ENCODE results near the gene TECTA. TPM values are rescaled to one million over a fixed set of nuclear protein-coding genes. Genes with fewer than 3 reads are reported as not detected.
"Not testable (repeated sequence)": the region's sequence is repeated elsewhere in the genome, so short reads cannot be mapped to it uniquely, and the experiment has no call there.

TECTA gene
- polyA plus RNA-seq, 2 donors: 0.09 to 0.22 TPM

DNA sequence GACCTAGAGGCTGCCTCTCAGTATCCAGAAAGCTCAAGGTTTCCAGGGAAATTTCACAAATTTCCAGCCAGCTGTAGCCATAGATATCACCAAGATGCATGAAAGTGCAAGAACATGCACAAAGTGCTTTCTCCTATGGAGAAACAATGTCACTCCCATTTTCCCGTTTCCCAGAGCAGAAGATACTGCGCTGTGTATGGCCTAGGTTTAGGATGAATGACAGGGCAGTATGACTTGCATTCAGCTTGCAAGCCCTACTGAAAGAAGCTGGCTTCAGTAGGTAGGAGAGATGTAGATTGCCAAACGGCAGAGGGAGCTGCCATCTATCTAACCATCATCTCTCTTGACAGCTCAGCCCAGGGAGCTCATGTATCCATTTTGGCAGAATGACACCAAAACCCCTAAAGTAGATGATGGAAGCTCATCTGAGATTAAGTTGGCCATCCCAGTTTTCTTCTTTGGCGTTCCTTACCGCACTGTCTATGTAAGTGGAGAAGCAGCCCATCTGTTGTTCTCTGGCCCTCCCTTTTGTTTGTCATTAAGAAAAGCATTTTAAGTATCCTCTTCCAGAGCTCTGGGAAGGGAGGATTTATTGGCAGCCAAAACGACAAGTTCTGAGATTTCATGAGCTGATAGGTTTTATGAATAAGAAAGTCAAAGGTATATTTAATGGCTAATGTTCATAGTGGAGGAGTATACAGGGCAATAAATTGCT is 4.6 kb downstream of the TECTA start:
- no peak overlapping the region for H3K27ac ChIP-seq (ENCODE audit: low read depth in 2 of 2, low read length in 1 of 2)
- H3K4me3 ChIP-seq (ENCODE audit: low read depth in 1 of 2, low read length in 2 of 2): no peak overlapping the region
- H3K9me3 ChIP-seq (ENCODE audit: control insufficient read depth in 2 of 2, insufficient read depth in 1 of 2, low read depth in 1 of 2, low read length in 1 of 2): no peaks in the 10 kb centered on the region
- H3K27me3 ChIP-seq (ENCODE audit: control insufficient read depth in 1 of 2, insufficient read depth in 2 of 2, low read length in 2 of 2): no peaks in the 10 kb centered on the region
- WGBS, 2 donors: 76 to 81% methylated on average over 6 of the region's 6 CpGs
- H3K36me3 ChIP-seq (ENCODE audit: control insufficient read depth in 2 of 2, insufficient read depth in 2 of 2, low read length in 1 of 2): no peaks in the 10 kb centered on the region
- peaks cover 0 to 2% of the 10 kb centered on the region in 2 donors for H3K4me1 ChIP-seq (ENCODE audit: control insufficient read depth in 2 of 2, insufficient read depth in 2 of 2, low read length in 1 of 2)

DNA sequence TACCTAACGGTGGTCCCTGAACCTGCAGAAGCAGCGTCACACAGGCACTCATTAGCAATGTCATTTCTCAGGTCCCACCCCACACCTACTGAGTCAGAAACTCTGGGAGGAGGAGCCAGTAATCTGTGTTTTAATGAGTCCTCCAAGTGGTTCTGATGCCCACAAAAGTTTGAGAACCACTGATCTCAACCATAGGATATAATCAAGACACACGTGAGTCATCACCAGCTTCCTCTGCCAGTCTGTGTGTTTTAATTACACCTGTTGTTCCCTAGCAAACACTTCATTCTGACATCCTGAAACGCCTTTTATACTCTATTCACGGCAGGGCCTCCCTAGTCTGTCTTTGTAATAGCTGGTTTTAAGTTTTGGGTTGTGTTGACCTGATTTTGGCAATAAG is 5.8 kb downstream of the TECTA start:
- no peak overlapping the region for H3K27ac ChIP-seq (ENCODE audit: low read depth in 2 of 2, low read length in 1 of 2)
- H3K27me3 ChIP-seq (ENCODE audit: control insufficient read depth in 1 of 2, insufficient read depth in 2 of 2, low read length in 2 of 2): no peaks in the 10 kb centered on the region
- 69 to 81% methylated on average over 5 of the region's 5 CpGs for WGBS, 2 donors
- no peak overlapping the region for H3K4me3 ChIP-seq (ENCODE audit: low read depth in 1 of 2, low read length in 2 of 2)
- no peaks in the 10 kb centered on the region for H3K36me3 ChIP-seq (ENCODE audit: control insufficient read depth in 2 of 2, insufficient read depth in 2 of 2, low read length in 1 of 2)
- H3K4me1 ChIP-seq (ENCODE audit: control insufficient read depth in 2 of 2, insufficient read depth in 2 of 2, low read length in 1 of 2): peaks cover 0 to 2% of the 10 kb centered on the region in 2 donors
- no peaks in the 10 kb centered on the region for H3K9me3 ChIP-seq (ENCODE audit: control insufficient read depth in 2 of 2, insufficient read depth in 1 of 2, low read depth in 1 of 2, low read length in 1 of 2)

DNA sequence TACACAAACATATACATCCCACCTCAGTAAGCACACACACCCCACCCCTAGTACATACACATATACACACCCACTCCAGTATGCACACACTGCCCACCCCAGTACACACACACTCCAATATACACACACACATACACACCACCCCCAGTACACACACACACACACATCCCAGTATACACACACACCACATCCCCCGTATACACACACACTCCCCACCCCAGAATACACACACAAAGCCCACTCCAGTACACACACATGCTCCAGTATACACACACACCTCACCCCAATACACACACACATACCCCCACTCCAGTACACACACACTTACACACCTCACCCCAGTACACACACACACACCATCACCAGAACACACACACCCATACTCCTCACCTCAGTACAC is 7.4 kb downstream of the TECTA start:
- H3K27me3 ChIP-seq (ENCODE audit: control insufficient read depth in 1 of 2, insufficient read depth in 2 of 2, low read length in 2 of 2): no peaks in the 10 kb centered on the region
- WGBS, 2 donors: 41 to 100% methylated on average over 1 of the region's 1 CpG
- no peak overlapping the region for H3K27ac ChIP-seq (ENCODE audit: low read depth in 2 of 2, low read length in 1 of 2)
- no peaks in the 10 kb centered on the region for H3K9me3 ChIP-seq (ENCODE audit: control insufficient read depth in 2 of 2, insufficient read depth in 1 of 2, low read depth in 1 of 2, low read length in 1 of 2)
- H3K4me3 ChIP-seq (ENCODE audit: low read depth in 1 of 2, low read length in 2 of 2): no peak overlapping the region
- peaks cover 0 to 2% of the 10 kb centered on the region in 2 donors for H3K4me1 ChIP-seq (ENCODE audit: control insufficient read depth in 2 of 2, insufficient read depth in 2 of 2, low read length in 1 of 2)
- no peaks in the 10 kb centered on the region for H3K36me3 ChIP-seq (ENCODE audit: control insufficient read depth in 2 of 2, insufficient read depth in 2 of 2, low read length in 1 of 2)

DNA sequence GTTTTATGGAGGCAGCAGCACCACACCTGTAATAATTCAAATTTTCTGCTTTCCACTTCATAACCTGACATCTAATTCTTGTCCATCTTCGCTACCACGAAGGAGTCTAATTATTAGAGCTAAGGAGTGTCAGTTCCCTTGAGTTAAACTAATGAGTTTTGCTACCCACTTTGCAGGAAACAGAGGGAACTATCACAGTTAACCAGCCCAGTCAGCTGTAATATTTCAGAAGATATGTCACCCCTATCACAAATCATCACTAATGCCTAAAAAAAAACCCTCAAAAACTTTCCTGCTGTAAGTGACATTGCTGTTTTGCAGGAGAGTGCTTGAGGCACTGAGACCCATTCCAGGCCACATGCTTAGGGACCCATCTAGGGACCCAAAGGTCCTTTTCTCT is 8.4 kb downstream of the TECTA start:
- Histone ChIP-seq H3K27me3 (ENCODE audit: control insufficient read depth in 1 of 2, insufficient read depth in 2 of 2, low read length in 2 of 2) (no peaks in the 10 kb centered on the region), H3K4me3 (ENCODE audit: low read depth in 1 of 2, low read length in 2 of 2) (no peak overlapping the region), H3K36me3 (ENCODE audit: control insufficient read depth in 2 of 2, insufficient read depth in 2 of 2, low read length in 1 of 2) (no peaks in the 10 kb centered on the region), H3K4me1 (ENCODE audit: control insufficient read depth in 2 of 2, insufficient read depth in 2 of 2, low read length in 1 of 2) (peaks cover 0 to under 1% of the 10 kb centered on the region in 2 donors), H3K27ac (ENCODE audit: low read depth in 2 of 2, low read length in 1 of 2) (no peak overlapping the region), H3K9me3 (ENCODE audit: control insufficient read depth in 2 of 2, insufficient read depth in 1 of 2, low read depth in 1 of 2, low read length in 1 of 2) (no peaks in the 10 kb centered on the region)
- WGBS, 2 donors: 84 to 90% methylated on average over 2 of the region's 2 CpGs

DNA sequence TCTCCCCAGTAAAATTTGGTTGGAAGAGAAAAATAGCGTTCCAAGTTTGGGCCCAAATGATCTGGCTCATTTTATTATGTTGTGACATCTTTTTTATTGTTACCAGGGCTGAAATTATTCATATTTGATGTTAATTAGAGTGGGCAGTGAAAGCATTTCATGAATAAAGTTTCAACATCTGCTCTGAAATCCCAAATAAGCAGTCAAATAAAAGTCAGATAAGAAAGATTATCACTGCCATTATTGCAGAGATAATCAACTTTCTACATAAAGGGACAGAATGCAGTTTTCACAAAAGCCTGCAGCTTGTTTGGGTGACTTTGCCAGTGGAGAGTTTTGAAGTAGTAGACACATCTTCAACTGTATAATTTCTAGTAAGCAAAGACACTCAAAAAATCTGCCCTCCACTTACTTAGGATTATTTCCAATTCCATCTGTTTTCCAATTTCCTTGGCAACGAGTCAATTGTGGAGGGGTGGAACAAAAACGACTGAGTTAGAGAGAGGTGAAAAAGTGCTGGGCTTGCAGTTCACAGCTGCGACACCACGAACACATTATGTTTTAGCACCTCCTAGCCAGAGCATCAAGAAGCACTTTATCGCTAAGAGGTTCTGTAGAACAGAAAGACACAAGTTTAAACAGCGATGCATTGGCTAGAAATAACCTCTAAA is 9.0 kb downstream of the TECTA start:
- 67 to 70% methylated on average over 7 of the region's 7 CpGs for WGBS, 2 donors
- no peaks in the 10 kb centered on the region for H3K9me3 ChIP-seq (ENCODE audit: control insufficient read depth in 2 of 2, insufficient read depth in 1 of 2, low read depth in 1 of 2, low read length in 1 of 2)

DNA sequence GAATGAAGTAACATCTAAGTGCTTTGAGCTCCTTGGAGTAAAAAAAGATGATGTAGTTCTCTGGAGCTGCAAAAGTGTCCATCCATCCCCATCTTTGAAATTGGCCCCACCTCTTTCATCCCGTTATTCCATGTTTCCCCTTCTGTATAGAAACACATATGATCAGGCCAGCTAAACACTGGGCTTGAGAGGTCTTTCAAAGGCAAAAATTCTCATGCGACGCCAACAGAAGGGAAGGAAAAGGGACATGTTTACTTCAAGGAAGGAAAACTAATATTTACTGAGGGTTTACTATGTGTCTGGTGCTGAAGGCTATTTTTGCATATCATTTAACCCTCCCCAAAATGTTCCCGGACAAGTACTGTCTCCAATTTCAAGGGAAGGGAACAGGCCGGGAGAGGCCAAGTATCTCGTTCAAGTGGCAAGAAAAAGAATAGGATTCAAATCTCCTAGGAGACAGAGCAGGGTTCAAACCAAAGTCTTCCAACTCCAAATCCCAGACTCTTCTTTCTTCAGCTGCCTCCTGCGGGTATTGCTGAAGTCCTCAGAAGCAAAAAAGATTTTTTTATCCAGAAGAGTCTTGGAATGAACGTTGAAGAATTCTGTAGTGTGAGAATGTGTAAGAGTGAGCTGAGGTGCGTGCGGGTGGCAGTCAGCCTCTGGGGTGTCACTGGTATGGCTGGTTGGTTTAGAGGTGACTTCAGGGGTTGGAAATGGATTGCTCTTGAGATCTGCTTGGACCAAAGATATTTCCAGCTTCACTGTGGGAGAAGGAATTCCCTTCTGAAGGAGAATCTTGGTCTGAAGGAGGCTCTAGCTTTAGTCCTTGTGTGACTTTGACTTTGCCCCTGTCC is 10.1 kb downstream of the TECTA start:
- Histone ChIP-seq H3K36me3 (ENCODE audit: control insufficient read depth in 2 of 2, insufficient read depth in 2 of 2, low read length in 1 of 2) (no peaks in the 10 kb centered on the region), H3K4me3 (ENCODE audit: low read depth in 1 of 2, low read length in 2 of 2) (no peak overlapping the region), H3K27ac (ENCODE audit: low read depth in 2 of 2, low read length in 1 of 2) (no peak overlapping the region), H3K27me3 (ENCODE audit: control insufficient read depth in 1 of 2, insufficient read depth in 2 of 2, low read length in 2 of 2) (no peaks in the 10 kb centered on the region), H3K9me3 (ENCODE audit: control insufficient read depth in 2 of 2, insufficient read depth in 1 of 2, low read depth in 1 of 2, low read length in 1 of 2) (no peaks in the 10 kb centered on the region), H3K4me1 (ENCODE audit: control insufficient read depth in 2 of 2, insufficient read depth in 2 of 2, low read length in 1 of 2) (no peaks in the 10 kb centered on the region)
- 74 to 79% methylated on average over 10 of the region's 10 CpGs for WGBS, 2 donors

More for the DNA sequence above, 9.0 kb downstream of the TECTA start:
- Histone ChIP-seq H3K4me3 (ENCODE audit: low read depth in 1 of 2, low read length in 2 of 2) (no peak overlapping the region), H3K27me3 (ENCODE audit: control insufficient read depth in 1 of 2, insufficient read depth in 2 of 2, low read length in 2 of 2) (no peaks in the 10 kb centered on the region), H3K27ac (ENCODE audit: low read depth in 2 of 2, low read length in 1 of 2) (no peak overlapping the region), H3K36me3 (ENCODE audit: control insufficient read depth in 2 of 2, insufficient read depth in 2 of 2, low read length in 1 of 2) (no peaks in the 10 kb centered on the region), H3K4me1 (ENCODE audit: control insufficient read depth in 2 of 2, insufficient read depth in 2 of 2, low read length in 1 of 2) (no peaks in the 10 kb centered on the region)

DNA sequence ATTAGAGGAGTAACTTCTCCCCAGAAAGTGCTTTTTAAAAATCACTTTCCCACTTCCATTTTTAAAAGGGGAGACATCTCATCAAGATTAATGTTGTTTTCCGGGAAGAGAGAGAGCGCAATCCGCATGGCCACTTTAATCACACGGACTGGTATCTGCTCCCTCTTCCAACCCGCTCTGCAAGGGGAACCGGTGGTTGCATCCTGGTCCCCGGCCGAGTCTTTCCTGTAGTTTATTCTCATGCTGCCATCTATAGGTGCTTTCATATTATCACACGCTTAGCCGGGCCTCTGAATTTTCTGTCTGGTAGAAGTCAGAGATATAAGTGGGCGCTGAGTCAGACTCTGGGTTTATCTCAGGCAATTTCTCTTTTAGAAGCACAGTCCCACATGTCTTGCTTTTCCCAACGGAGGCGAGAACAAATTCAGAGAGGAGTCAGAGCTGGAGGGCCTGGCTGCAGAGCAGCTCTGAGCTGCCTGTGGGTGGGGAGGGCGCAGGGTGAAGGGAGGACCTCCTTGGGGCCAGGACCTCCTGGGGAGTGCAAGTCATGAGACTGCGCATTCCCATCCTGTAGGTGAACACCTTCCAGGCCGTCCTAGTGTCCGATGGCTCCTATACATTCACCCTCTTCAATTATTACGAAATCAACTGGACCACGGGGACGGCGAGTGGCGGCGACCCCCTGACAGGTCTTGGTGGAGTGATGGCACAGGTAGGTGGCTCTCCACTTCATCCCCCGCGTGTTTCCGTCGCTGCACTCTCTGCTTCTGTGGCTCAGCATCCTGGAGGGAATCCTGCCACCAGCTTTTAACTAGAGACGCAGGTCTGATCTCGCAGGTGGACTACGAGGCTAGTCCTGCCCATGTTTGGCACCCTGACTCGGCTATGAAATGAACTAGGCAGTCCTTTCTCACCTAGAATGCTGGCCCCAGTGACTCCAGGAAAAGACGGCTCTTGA is 11.7 kb downstream of the TECTA start:
- no peak overlapping the region for H3K27ac ChIP-seq (ENCODE audit: low read depth in 2 of 2, low read length in 1 of 2)
- H3K4me1 ChIP-seq (ENCODE audit: control insufficient read depth in 2 of 2, insufficient read depth in 2 of 2, low read length in 1 of 2): no peaks in the 10 kb centered on the region
- no peaks in the 10 kb centered on the region for H3K27me3 ChIP-seq (ENCODE audit: control insufficient read depth in 1 of 2, insufficient read depth in 2 of 2, low read length in 2 of 2)
- 47 to 51% methylated on average over 32 of the region's 32 CpGs for WGBS, 2 donors
- no peak overlapping the region for H3K4me3 ChIP-seq (ENCODE audit: low read depth in 1 of 2, low read length in 2 of 2)
- no peaks in the 10 kb centered on the region for H3K36me3 ChIP-seq (ENCODE audit: control insufficient read depth in 2 of 2, insufficient read depth in 2 of 2, low read length in 1 of 2)
- H3K9me3 ChIP-seq (ENCODE audit: control insufficient read depth in 2 of 2, insufficient read depth in 1 of 2, low read depth in 1 of 2, low read length in 1 of 2): no peaks in the 10 kb centered on the region

DNA sequence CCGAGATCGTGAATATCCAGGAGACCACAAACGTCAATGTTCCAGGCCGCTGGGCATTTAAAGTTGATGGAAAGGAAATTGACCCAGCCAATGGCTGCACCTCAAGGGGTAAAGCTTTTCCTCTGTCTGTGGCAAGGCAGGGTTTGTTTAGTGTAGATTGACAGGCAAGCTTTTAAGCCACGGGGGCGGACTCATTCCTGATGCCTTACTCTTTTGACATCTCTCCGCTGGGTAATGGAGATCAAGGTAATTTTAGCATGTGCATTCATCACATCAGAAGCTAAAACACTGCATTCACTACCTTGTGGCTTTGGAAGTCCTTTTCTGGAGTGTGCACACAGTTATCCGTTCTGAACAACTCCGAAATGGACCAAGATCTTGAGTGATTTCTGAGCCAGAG is 12.6 kb downstream of the TECTA start:
- H3K36me3 ChIP-seq (ENCODE audit: control insufficient read depth in 2 of 2, insufficient read depth in 2 of 2, low read length in 1 of 2): no peaks in the 10 kb centered on the region
- 72 to 78% methylated on average over 9 of the region's 9 CpGs for WGBS, 2 donors
- H3K9me3 ChIP-seq (ENCODE audit: control insufficient read depth in 2 of 2, insufficient read depth in 1 of 2, low read depth in 1 of 2, low read length in 1 of 2): no peaks in the 10 kb centered on the region

DNA sequence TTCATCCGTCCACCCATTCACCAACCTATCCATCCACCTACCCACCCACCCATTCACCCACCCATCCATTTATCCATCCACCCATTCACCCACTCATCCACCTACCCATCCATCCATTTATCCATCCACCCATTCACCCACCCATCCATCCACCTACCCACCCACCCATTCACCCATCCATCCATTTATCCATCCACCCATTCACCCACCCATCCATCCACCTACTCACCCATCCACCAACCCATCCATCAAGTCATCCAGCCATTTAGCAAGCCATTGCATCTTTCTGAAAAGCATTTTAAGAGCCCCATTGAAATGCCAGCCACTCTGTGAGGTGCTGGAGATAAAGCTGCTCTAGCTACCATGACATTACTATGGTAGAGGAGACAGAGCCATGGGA is 14.0 kb downstream of the TECTA start:
- H3K27me3 ChIP-seq (ENCODE audit: control insufficient read depth in 1 of 2, insufficient read depth in 2 of 2, low read length in 2 of 2); H3K27ac ChIP-seq (ENCODE audit: low read depth in 2 of 2, low read length in 1 of 2); H3K4me3 ChIP-seq (ENCODE audit: low read depth in 1 of 2, low read length in 2 of 2); H3K36me3 ChIP-seq (ENCODE audit: control insufficient read depth in 2 of 2, insufficient read depth in 2 of 2, low read length in 1 of 2); H3K9me3 ChIP-seq (ENCODE audit: control insufficient read depth in 2 of 2, insufficient read depth in 1 of 2, low read depth in 1 of 2, low read length in 1 of 2); H3K4me1 ChIP-seq (ENCODE audit: control insufficient read depth in 2 of 2, insufficient read depth in 2 of 2, low read length in 1 of 2): not testable (repeated sequence)
- 82 to 97% methylated on average over 1 of the region's 1 CpG for WGBS, 2 donors

More for the DNA sequence above, 12.6 kb downstream of the TECTA start:
- Histone ChIP-seq H3K27ac (ENCODE audit: low read depth in 2 of 2, low read length in 1 of 2) (no peak overlapping the region), H3K27me3 (ENCODE audit: control insufficient read depth in 1 of 2, insufficient read depth in 2 of 2, low read length in 2 of 2) (peaks cover 0 to 3% of the 10 kb centered on the region in 2 donors), H3K4me3 (ENCODE audit: low read depth in 1 of 2, low read length in 2 of 2) (no peak overlapping the region), H3K4me1 (ENCODE audit: control insufficient read depth in 2 of 2, insufficient read depth in 2 of 2, low read length in 1 of 2) (no peaks in the 10 kb centered on the region)

Data from esophagus (tissue), 2 donors.